HG03159 (cell line): ENCODE measurements around the gene DIS3L.
"Not testable (repeated sequence)": the region's sequence is repeated elsewhere in the genome, so short reads cannot be mapped to it uniquely, and the experiment has no call there.

Source experiments
- ATAC-seq: cut with Tn5 transposase; IDR thresholded peaks from one replicate; pipeline ENCODE4 v1.9.1; 2021; ENCODE audit warnings: mild to moderate bottlenecking, moderate library complexity; ENCODE audit not compliant: unreplicated experiment

Gene DIS3L

GRCh38 chr15:66276546-66276945 lies 16.8 kb upstream of the DIS3L start:
- no peak for ATAC-seq

GRCh38 chr15:66278056-66278455 lies 15.3 kb upstream of the DIS3L start:
- ATAC-seq = no peak

DNA sequence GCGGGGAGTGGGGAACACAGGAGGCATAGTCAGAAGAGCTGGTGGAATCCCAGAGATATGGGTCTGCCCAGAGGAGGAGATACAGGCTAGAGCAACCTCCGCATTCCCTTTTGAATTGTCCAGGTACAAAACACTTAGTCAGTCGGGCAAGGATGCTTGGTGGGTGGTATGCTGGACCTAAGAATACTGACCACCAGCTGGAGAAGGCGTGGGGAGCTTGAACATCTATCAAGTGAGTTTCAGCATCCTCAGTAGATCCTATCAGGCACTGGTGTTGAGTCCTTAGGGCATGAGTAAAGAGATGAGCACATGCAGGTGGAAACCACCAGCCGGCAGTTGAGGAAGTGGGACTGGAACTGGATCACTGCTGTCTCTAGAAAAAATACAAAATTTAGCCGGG lies 14.7 kb upstream of the DIS3L start:
- ATAC-seq = no peak

- ATAC-seq = no peak
These were observed 9.1 kb upstream of the DIS3L start for GRCh38 chr15:66284271-66284670.

- no peak for ATAC-seq
These were observed 7.7 kb upstream of the DIS3L start for GRCh38 chr15:66285533-66286280.

- no peak for ATAC-seq
These were observed 5.8 kb upstream of the DIS3L start for GRCh38 chr15:66287461-66288057.

GRCh38 chr15:66288093-66288492 lies 5.3 kb upstream of the DIS3L start:
- no peak for ATAC-seq

DNA sequence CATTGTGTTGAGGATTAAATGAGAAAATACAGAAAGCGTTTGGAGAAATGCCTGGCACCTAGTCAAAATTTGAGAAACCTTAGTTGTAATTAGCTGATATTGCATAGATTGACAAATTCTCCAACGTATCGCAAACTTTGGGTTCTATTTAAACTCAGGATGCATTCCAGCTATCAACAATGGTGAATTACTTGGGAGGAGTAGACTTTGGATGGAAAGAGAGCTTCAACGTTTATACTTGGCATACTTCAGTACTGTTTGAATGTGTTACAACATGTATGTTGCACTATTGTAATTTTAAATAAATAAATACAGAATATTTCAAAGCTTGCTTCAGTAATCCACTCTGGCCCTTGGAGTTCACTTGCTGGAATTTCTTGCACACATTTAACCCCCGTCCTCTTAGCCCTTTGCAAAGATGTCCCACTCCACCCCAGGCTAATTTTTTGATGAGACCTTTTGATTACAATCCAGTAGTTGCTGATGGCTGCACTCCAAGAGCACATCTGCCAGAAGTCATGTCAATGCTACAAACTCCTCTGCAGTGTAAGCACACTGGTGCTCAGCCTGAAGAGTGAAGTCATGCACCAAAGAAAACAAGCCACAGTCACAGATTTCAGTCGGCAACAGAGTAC lies 4.7 kb upstream of the DIS3L start:
- no peak for ATAC-seq

DNA sequence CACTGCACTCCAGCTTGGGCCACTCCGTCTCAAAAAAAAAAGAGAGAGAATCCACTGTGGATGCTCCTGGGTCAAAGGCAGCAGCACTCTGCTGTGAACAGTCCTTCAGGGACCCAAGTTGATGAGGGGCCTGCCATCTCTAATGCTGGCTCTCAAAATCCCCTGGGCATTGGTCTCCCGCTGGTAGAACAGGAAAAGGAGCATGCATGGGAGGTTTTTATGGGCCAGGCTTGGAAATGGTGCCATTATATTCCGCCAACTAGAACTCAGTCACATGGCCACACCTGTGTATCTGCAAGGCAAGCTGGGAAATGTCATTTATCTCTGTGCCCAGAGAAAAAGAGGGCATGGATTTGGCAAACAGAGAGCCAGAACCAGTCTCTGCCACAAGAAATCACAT lies 3.4 kb upstream of the DIS3L start:
- no peak for ATAC-seq

- no peak for ATAC-seq
These were observed 2.9 kb upstream of the DIS3L start for GRCh38 chr15:66290518-66290917.

- ATAC-seq = no peak
These were observed 1.4 kb upstream of the DIS3L start for GRCh38 chr15:66291816-66292570.

DNA sequence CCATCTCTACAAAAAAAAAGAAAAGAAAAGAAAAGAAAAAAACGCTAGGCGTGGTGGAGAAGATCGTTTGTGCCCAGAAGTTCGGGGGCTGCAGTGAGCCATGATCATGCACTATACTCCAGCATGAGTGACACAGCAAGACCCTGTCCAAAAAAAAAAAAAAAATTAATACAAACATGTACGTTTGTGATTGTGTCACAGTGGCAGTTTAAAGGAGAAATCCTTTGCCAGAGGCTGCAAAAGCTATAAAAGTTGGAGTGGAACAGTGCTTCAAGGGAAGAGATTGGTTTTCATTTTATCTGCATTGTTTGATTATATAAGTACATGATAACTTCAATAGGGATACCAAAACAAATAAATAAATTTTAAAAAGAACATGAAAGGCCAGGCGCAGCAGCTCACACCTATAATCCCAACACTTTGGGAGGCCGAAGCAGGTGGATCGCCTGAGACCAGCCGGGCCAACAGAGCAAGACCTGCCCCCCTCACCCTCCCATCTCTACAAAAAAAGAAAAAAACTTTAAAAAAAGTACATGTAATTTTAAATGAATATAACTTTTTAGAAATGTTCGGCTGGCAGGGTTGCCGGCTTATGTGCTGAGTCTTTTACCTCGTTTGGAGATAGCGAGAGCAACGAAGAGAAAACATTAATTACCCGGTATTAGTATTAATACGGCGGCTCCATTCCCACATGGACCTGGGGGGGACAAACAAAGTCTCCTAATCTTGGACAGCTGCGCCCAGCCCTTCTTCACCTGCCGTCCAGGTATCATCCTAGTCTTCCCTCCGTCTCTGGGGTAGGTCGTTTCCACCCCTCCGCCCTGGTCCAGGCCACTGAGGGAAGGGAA lies 573 bp upstream of the DIS3L start:
- no peak for ATAC-seq

- ATAC-seq = peak; percentile 18
These were observed 976 bp downstream of the DIS3L start for GRCh38 chr15:66294157-66294931.

DNA sequence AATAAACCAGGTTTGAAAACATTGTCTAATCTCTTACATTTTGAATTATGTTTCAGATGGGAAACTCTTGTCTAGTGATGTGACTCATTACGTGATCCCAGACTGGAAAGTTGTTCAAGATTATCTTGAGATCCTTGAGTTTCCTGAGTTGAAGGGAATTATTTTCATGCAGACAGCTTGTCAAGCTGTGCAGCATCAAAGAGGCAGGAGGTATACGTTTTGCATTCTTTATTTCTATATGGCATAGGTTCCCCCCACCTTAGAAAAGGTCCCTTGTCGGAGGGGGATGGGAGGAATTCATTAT lies 1.5 kb downstream of the DIS3L start:
- ATAC-seq = no peak

DNA sequence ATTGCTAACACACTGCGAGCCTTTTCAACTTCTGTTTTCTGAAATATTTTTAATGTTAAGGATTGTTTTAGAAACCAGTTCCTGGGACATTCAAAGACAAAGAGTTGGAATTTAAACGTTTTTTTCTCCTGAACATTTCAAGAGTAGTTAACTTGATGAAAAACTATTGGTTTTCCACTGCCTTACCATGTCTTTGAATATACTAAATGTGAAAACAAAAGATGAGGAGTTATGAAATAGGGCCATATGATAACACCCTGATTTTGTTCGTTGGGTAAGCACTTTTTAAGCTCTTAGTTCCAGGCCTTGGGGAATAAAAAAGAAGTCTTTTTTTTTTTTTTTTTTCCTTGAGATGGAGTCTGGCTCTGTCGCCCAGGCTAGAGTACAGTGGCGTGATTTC lies 2.8 kb downstream of the DIS3L start:
- ATAC-seq = no peak

DNA sequence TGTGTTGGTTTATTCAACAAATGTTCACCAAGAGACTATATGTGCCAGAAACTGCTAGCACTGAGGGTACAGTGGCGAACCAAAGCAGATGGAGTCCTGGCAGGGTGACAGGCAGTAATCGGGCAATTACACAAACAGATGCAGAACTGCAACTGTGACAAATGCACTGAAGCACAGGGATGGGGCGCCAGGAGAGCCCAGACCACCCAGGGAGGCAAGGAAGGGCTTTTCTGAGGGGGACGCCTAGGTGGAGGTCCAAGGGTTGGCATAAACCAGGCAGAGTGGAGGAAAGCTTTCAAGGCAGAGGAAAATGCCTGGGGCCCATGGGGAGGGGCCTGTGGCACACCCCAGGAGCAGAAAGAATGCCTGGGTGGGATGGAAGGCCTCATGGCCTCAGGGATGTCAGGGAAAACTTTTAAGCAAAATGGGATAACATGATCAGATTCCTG lies 5.5 kb downstream of the DIS3L start:
- no peak for ATAC-seq

- ATAC-seq = no peak
These were observed 9.3 kb downstream of the DIS3L start for GRCh38 chr15:66302489-66303278.

GRCh38 chr15:66304425-66304824 lies 11.1 kb downstream of the DIS3L start:
- not testable (repeated sequence) for ATAC-seq

DNA sequence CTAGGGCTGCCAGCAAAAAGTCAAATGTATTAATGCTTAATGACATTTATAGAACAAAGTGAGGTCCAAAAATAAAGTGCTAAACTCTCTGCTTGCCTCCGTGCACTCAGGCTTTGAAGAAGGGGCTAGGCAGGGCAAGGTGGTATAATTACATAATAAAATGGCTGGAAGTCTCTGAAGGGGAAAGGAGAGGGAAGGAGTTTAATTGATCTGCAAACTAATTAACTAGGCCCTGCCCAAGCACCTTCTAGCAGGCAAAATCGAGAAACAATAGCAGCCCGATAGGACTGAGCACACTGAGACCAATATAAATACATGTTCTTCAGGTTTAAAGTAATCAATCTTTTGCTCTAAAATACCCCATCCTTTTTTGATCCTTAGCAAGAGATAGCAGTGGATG lies 13.0 kb downstream of the DIS3L start:
- ATAC-seq = no peak
